DMS114 treated with DMSO at 0.1 percent for 48 hours (cell line): ENCODE results near the gene SYNE1.
"Not testable (repeated sequence)": the region's sequence is repeated elsewhere in the genome, so short reads cannot be mapped to it uniquely, and the experiment has no call there.

Experiments
- DNase-seq: peaks from one replicate; lab custom pipeline; 2025; ENCODE audit not compliant: unreplicated experiment; lab: John Stamatoyannopoulos, UW

SYNE1 gene

GRCh38 chr6:152328200-152328599 lies 309.0 kb downstream of the SYNE1 start:
- DNase-seq = not testable (repeated sequence)

- DNase-seq = no peak
These were observed 313.8 kb downstream of the SYNE1 start for GRCh38 chr6:152323376-152323775.

GRCh38 chr6:152318278-152318677 lies 318.9 kb downstream of the SYNE1 start:
- no peak for DNase-seq

- no peak for DNase-seq
These were observed 321.1 kb downstream of the SYNE1 start for GRCh38 chr6:152316024-152316423.

- DNase-seq = no peak
These were observed 322.7 kb downstream of the SYNE1 start for GRCh38 chr6:152314483-152314832.

- DNase-seq = no peak
These were observed 323.4 kb downstream of the SYNE1 start for GRCh38 chr6:152313542-152314482.

GRCh38 chr6:152312434-152312833 lies 324.7 kb downstream of the SYNE1 start:
- DNase-seq = no peak

GRCh38 chr6:152310371-152310954 lies 326.7 kb downstream of the SYNE1 start:
- DNase-seq = no peak

GRCh38 chr6:152309648-152310047 lies 327.5 kb downstream of the SYNE1 start:
- DNase-seq = no peak

GRCh38 chr6:152309006-152309405 lies 328.2 kb downstream of the SYNE1 start:
- no peak for DNase-seq

- no peak for DNase-seq
These were observed 328.9 kb downstream of the SYNE1 start for GRCh38 chr6:152308306-152308705.

GRCh38 chr6:152305672-152306071 lies 331.5 kb downstream of the SYNE1 start:
- DNase-seq = no peak

- peak; percentile 72 for DNase-seq
These were observed 335.2 kb downstream of the SYNE1 start for GRCh38 chr6:152301765-152302568.

- DNase-seq = no peak
These were observed 336.0 kb downstream of the SYNE1 start for GRCh38 chr6:152301021-152301764.

- no peak for DNase-seq
These were observed 336.6 kb downstream of the SYNE1 start for GRCh38 chr6:152300517-152300916.

- no peak for DNase-seq
These were observed 338.1 kb downstream of the SYNE1 start for GRCh38 chr6:152298848-152299735.

- no peak for DNase-seq
These were observed 339.0 kb downstream of the SYNE1 start for GRCh38 chr6:152298055-152298647.

- DNase-seq = no peak
These were observed 340.4 kb downstream of the SYNE1 start for GRCh38 chr6:152296648-152297376.

GRCh38 chr6:152295920-152296319 lies 341.2 kb downstream of the SYNE1 start:
- DNase-seq = no peak
